ENCODE results near the gene SIPA1L3.
A peak's percentile ranks its signal among the peaks of the same experiment; 100 is the strongest.

The SIPA1L3 gene

DNA sequence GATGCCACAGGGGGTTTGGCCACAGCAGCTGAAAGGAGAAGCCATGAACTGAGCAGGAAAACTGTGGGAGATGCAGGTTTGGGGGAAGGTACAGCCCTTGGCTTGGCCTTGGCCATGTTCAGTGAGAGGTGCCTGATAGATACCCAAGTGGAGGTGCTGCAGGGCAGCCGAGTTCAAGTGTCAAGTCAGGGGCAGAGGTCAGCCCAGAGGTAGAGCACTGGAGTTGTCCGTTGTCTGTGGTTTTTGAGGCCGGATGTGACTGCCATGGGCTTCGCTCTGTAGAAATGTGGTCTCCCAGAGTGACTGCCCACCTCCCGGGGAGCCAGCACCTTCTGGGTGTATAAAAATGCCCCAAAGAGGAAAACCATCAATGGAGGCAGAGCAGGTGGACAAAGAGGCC is 251.7 kb downstream of the SIPA1L3 start:
- DNase-seq, result no peak

DNA sequence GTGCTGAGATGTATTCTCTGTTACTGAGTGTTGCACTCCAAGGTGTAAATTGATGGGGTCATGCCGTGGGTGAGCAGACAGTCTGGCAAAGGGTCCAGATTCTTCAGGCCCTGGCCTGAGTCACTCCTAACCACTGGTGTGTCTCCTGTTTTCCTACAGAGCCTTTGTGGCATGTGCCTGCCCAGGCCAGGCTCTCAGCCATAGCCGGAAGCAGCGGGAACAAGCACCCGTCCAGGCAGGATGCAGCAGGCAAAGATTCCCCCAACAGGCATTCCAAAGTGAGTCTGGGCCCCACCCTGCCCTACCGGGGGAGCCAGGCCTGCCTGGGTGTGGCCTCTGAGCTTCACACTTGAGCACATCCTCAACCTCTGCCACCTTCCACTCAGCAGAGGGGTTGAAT is 255.1 kb downstream of the SIPA1L3 start:
- no peak for DNase-seq

DNA sequence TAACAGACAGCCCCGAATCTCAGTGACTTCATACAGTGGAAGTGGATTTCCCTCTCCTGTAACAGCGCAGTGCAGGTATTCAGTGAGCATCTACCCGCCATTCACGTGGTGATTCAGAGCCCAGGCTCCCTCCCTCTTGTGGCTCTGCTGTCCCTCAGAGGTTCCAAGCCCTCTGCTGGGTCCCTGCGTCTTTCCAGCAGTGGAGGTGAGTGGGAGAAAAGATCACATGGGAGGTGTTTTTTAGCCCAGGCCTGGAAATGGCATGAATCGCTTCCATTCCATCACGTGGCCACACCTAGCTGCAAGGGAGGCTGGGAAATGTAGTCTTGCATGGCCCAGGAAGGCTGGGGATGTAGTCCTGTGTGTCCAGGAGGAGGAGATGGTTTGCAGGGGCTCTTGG is 255.6 kb downstream of the SIPA1L3 start:
- DNase-seq, result no peak

DNA sequence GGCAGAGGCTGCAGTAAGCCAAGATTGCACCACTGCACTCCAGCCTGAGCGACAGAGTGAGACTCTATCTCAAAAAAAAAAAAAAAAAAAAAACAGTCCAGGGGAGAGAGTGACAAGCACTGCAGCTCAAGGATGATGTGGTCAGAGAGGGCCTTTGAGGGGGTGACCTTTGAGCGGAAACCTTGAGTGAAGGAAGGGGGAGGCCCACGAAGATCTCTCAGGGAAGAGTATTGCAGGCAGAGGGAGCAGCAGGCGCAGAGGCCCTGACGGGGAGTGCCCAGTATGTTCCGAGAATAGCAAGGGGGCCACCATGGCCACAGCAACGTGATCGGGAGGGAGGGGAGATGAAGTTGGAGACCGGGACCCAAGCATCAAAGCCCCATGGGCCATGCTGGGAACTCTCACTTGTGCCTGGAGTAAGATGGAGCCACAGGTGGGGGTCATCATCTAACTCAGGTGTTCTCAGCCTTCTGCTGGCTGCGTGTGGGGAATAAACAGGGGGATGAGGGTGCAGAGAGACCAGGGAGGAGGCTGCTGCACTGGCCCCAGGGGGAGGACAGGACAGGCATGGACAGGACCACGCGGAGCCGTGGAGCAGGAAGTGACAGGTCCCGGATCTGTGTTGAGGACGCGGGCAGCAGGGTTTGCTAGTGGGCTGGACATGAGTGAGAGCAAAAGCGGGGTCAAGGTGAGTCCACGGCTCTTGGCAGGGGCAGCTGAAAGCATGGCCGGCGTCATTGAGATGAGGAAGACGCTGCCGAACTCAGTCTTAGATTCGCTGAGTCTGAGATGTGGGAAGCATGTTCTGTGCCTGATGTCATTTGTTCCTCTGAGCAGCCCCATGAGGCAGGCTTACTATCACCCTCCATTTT is 256.6 kb downstream of the SIPA1L3 start:
- no peak for DNase-seq

DNA sequence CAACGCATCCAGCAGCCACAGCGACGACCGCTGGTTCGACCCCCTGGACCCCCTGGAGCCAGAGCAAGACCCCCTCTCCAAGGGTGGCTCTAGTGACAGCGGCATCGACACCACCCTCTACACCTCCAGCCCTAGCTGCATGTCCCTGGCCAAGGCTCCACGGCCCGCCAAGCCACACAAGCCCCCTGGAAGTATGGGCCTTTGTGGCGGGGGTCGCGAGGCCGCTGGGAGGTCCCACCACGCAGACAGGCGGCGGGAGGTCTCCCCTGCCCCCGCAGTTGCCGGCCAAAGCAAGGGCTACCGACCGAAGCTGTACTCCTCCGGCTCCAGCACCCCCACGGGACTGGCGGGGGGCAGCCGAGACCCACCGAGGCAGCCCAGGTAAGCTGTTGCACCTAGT is 257.5 kb downstream of the SIPA1L3 start:
- no peak for DNase-seq

DNA sequence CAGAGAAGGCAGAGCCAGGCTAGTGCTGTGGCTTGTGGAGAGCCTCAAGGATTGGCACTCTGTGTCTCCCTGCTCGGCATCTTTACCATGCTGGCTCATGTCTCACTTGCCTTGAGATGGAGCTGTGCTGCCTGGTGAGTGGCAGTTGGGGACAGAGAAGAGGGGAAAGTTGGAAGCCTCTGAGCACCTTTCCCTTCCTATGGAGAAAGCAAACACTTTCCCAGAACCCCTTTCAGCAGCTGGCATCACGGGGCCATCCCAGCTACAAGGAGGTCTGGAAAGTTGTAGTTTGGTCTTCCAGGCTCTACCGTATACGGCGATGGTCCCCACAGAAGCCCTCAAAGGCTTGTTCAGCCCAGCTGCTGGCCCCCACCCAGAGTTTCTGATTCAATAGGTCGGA is 258.3 kb downstream of the SIPA1L3 start:
- DNase-seq, result no peak

DNA sequence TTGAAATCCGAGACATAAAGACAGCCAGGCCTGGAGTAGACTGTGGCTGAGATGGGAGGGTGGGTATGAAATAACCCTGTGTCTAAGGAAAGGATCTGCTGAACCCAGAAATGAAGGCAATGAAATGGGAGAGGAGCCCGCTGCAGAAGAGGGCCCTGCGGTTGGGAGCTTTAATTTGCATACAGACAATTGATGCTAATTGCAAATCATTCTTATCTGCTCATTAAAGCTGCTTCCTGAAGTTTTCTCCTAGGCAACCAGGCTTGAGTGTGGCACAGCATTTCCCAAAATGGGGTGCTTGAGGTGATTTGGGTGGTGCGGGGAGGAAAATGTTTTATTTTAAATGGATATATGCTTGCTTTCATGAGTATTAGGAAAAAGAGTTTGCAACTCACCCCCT is 261.6 kb downstream of the SIPA1L3 start:
- no peak for DNase-seq

DNA sequence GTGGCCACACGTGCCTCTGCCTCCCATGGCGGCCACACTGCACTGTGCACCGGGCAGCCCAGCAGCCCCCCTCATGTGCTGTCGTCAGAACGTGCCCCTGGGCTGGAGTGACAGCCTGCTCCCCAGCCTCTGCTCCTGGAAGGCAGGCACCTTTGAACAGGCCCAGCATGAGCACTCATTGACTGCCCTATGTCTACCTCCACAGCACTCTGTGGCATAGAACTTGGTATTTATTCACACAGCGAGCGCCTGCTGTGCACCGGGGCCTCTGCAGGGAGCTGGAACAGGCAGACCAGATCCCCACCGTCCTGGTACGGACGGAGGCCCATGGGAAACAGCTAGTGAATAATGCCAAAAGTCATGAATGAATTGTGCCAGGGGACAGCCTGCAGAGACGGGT is 263.3 kb downstream of the SIPA1L3 start:
- no peak for DNase-seq

DNA sequence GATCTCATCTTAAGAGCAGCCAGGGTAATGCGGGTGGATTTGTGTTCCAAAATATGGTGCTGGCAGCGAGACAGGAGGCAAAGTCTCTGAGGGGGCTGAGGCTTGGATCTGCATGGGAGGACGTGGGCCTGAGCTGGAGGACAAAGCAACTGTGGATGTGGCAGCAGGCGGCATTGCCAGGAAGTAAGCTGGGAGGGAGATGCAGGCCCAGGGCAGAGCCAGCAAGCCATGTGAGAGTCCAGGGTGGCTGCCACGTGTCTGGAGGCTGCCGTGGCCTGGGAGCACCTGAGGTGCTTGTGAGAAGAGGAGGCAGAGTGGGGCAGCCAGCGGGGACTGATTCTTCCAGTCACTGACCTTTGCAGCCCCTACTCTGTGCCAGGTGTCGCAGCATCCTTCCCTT is 265.0 kb downstream of the SIPA1L3 start:
- no peak for DNase-seq

DNA sequence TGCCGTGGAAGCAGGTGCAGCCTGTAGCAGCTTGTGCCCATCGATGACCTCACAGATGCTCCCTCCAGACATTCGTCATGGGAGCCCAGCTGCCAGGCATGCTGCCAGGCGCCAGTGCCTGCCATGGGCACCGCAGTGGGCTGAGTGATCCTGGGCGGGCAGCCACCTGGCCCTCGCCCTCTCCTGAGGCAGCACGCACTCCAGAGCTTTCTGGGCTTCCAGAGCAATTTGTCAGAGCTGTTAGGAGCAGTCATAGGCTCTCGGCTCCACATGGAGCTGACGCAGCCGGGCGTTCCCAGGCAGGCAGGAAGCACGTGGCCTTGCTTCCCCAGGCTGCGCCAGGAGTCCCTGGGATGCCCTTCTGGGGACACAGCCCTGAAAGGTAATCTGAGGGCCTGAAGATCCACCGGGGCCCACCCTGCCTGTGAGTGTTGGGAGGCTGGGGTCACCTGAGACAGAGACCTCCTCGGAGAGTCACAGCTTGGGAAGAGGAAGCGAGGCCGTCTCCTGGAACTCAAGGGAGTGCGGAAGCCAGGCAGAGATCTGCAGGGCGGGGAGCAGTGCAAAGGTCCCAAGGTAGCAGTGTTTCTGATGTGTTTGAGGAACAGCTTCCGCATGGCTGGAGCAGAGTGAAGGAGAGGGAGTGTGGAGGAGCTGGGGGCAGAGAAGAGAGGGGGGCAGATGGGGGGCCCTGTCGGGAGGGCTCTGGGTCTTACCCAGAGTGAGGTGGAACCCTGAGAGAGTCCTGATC is 266.5 kb downstream of the SIPA1L3 start:
- no peak for DNase-seq

DNA sequence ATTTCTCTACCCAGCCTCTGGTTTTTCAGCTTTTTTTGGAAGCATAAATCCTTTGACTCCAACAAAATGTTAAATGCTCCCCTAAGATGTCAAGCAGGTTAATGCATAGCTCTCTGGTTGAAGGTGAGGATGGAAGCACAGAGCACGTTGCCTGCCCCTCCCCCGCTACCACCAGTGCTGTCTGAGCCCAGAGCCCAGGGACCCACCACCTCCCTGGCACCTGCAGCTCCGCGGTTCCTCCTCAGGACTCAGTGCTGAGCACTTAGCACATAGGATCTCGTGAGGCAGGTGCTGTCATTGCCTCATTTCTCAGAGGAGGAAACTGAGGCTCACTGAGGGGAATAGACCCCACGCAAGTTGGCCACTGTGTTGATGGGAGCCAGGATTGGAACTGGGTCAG is 268.4 kb downstream of the SIPA1L3 start:
- DNase-seq, result no peak

DNA sequence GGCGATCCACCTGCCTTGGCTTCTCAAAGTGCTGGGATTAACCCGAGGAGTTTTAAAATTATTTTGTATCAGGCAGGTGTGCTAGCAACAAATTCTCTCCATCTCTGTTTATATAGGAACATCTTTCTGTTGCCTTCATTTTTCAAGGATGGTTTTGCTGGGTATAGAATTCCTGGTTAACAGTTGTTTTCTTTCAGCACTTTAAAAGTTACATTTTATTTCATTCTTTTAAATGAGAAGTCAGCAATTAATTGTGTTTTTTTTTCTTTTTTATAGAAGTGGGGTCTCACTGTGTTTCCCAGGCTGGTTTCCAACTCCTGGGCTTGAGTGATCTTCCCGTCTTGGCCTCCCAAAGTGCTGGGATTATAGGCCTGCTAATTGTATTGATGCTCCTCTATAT is 273.1 kb downstream of the SIPA1L3 start:
- DNase-seq, result no peak

DNA sequence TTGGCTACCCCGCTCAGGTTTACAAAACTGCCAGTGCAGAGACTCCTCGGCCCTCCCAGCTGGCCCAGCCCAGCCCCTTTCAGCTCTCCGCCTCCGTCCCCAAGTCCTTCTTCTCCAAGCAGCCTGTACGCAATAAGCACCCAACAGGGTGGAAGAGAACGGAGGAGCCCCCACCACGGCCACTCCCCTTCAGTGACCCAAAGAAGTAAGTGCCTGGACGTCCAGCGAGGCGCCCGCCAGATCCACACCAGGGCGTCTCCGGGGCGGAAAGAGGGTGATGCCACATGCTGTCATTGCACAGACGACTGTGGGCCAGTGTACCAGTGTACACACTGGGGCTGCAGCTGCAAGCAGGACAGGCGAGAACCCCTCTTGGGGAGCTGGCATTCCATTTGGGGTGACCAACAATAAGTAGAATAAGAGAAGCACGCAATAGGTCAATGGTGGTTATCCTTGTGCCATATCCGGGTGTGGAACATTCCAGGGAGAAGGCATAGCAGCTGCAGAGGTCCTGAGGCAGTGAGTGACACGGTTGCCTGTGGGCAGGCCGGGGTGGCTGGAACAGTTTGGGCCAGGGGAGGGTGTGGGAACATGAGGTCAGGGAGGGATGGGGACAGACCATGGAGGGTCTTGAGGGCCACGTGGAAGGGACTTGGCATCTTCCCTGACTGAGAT is 275.7 kb downstream of the SIPA1L3 start:
- DNase-seq, result no peak

DNA sequence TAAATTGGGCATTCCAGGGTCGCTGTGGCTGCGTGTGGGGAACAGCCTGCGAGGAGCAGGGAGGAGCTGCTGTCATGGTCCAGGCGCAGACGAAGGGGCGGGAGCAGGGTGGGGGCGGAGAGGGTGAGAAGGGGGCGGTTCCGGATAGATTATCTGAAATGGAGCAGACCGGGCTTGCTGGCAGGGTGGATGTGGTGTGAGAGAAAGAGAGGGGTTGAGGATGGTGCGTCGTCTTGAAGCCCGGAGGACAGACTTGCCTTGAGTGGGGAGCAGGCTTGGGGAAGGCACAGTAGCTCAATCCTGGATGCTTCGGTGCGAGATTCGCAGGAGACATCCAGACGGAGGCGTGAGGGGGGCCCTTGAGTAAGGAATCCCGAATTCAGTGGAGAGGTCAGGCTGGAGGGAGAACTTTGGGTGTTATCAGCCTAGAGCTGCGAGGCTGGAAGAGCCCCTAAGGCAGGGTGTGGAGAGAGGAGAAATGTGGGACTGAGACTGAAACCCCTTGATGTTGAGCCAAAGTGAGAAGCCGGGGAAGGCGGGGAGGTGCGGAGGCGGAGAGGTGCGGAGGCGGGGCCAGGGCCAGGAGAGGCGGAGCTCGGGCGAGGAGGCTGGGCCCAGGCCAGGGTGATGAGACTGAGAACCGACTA is 276.4 kb downstream of the SIPA1L3 start:
- peak in 1 of 2 experiments; percentile 24 for DNase-seq

DNA sequence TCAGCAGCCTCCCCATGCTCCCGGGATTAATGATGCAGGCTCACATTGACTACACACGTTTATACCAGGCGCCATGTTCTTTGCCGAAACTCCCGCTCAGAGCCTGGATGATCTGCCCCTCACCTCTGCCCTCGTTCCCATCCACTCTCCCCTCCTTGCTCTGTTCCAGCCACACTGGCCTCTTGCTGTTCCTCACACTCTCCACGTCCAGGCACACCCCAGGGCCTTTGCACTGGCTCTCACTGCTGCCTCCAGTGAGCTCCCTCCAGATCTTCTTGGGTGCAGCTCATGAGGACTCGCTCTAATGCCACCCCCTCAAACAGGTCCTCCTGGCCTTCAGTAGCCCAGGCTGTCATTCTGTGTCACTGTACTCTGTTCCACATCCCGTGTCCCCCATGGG is 277.8 kb downstream of the SIPA1L3 start:
- DNase-seq, result no peak

DNA sequence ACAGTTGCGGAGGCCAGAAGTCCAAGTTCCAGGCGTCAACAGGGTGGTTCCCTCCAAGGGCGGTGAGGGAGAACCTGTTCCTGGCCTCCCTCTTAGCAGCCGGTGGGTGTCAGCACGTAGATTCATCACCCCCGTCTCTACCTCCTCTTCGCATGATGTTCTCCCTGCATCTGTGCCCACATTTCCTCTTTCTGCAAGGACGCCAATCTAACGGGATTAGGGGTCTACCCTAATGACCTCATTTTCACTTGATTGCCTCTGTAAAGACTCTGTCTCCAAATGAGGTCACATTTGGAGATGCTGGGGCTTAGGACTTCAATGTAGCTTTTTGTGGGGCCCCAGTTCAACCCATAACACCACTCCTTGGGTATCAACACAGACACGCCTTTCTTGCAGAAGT is 278.6 kb downstream of the SIPA1L3 start:
- DNase-seq, result no peak

DNA sequence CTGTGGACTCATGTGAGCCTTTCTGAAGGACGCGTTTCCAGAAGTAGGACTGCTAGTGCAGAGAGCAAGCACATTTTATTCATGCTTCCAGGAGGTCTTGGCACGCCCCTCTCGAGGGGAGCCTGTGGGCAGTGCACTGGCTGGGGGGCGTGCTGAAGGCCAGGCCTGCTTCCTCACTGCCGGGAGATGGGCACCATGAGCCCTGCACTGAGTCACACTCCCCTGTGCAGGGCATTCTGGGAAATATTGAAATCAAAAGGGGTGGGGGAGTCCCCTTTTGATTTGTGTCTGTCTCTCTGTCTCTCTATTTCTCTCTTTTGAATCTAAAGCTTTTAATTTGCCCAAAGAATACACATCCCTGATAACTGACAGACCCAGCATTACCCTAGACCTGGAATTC is 283.1 kb downstream of the SIPA1L3 start:
- peak in 1 of 2 experiments; percentile 25 for DNase-seq

DNA sequence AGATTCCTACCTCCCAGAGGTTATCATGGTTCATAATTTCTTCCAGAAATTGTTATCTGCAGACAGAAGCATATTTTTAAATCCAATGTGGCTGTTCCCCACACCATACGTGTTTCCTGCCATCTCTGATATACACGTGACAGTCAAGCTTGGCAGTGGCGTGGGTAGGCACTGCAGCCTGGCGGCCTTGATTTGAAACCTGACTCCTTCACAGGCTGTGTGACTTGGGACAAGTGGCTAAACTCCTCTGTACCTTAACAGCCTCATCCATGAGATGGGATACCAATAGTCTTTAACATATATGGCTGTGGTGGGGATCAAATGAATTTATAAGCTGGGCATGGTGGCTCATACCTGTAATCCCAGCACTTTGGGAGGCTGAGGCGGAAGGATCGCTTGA is 283.8 kb downstream of the SIPA1L3 start:
- no peak for DNase-seq

DNA sequence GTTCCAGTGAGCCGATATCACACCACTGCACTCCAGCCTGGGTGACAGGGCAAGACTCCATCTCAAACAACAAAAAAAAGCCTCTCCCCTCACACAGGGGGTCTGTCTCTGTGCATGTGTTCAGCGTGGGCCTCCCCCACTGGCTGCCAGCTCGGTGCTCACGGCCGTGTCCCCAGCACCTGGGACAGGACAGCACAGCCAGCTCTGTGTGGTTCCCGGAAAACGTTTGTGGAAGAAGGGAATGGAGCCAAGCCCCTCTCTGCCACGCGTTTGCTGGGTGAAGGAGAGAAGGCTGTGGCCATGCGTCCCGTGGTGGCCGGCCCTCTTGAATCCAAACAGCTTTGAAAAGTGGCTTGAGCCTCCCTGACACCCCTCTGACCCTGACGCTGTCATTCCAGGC is 284.7 kb downstream of the SIPA1L3 start:
- DNase-seq, result no peak

DNA sequence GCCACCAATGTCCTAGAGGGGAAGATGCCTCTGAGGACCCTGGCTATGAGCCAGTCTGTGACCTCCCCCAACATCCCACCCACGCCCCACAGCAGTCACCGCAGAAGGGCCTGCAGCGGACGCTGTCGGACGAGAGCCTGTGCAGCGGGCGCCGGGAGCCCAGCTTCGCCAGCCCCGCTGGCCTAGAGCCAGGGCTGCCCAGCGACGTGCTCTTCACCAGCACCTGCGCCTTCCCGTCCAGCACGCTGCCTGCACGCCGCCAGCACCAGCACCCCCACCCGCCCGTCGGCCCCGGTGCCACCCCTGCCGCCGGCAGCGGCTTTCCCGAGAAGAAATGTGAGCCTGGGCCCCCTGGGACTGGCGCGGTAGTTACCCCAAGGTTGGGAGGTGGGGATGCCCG is 286.4 kb downstream of the SIPA1L3 start:
- DNase-seq, result no peak

DNA sequence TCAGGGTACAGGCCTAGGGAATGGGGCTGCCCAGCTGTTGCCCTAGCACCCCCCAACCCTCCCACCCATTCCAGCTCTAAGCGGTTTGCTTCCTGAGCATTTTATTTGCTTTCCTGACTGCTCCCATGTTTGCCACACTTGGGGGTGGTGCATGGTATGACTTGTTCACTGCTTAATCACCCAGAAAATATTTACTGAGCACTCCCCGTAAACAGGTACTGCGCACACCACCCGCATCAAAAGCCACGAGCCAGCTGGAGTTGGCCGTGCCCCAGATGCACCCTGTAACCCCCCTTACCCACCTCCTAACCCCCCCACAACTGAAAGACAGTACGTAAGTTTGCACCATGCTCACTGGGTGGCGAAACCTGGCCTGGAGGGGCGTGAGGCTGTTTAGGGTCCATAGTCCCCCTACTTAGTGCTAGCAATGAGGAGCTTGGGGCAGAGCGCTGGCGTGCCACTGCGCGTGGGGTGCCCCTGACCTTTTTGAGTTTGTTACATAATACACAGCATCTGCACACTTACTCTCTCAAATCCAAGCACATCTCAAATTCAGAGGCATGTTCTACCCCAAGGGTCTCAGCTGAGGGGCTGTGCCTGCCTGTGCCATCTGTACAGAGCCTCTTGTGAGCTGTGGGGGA is 287.2 kb downstream of the SIPA1L3 start:
- no peak for DNase-seq

DNA sequence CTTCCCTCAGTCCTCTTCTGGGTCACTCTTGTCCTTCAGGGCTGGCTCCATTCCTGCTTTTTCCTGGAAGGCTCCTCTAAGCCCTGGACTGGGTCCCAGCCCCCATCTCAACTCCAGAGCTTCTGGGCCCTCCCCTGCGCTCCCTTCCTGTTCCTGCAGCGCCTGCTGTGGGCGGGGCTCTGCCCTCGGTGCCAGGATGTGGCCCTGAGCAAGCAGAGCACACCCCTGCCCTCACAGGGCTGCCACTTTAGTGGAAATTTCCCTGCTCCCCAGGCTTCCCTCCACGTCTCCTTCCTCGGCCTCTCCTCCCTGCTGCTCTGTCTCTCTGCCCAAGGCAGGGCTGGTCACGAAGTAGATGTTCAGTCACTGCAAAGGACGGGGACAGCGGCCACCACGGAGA is 288.2 kb downstream of the SIPA1L3 start:
- no peak for DNase-seq
